ENCODE measurements around the gene SERGEF. TPM values are rescaled to one million over a fixed set of nuclear protein-coding genes. Genes with fewer than 3 reads are reported as not detected.

The SERGEF gene
- total RNA-seq, 1 experiment from 2014 or later, result 28.7 TPM

DNA sequence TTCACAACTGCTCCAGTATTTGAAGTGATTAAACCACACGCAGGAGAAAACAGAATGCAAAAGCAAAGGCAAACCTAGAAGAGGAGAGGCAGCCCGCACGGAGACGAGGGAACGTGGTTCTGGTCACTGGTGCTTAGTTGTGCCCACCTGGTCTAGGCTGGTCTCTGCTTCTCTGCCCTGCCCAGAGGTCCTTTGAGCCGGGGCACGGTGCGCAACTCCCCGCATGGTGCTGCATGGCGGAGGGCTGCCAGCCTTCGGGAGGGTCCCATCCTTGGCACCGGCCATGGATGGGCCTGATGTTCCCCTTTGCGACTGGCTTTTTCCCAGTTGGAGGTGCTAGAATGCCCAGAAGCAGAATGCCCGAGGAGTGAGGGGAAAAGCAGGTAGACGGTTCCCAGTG lies 232.2 kb downstream of the SERGEF start:
- no TSS peak for BruUV-seq (replicated peaks)

DNA sequence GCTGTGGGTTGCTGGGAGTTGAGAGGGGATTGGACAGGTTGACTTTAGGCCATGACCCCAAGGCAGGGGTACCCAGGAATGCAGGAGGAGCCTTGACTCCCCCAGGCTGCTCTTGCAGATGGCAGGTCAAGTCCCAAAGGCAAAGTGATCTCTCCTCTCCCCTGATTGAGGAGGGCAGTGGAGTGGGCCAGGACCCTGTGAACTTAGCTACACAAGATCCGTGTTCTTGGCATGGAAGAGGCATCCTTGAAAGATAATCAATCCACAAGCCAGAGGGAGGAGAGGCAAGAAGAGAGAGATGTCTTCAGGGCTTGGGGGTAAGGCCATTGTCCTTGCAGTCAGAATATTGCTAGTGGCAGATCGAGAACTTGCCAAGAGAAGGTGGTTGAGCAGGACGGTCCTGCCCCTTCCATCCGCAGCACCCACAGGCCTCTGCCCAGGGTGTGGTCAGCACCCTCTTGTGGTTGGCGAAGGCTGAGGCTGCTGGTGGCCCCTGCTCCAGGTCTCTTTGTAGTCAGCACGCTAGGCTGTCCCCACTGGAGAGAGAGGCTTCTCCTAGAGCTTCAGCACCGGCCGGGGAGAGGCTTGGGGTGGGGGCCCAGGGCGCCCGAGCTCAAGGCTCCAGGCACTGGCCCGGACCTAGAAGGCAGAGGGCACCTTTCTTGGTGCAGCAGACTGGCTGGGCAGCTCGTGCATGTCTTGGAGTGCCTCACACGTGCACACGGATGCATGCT lies 232.8 kb downstream of the SERGEF start:
- no TSS peak for BruUV-seq (replicated peaks)
- H3K27ac ChIP-seq, result no peak overlapping the region
- no peaks in the 10 kb centered on the region for H3F3A ChIP-seq (ENCODE audit: insufficient read depth, low read depth)
- ChIA-PET CTCF (no interaction called here), POLR2A (ENCODE audit: unreplicated experiment) (no interaction called here)
- TF ChIP-seq EZH2 (IDR thresholded peaks at IDR 0.05; ENCODE audit: low read depth), result no peak
- TF ChIP-seq, protein P1, sequence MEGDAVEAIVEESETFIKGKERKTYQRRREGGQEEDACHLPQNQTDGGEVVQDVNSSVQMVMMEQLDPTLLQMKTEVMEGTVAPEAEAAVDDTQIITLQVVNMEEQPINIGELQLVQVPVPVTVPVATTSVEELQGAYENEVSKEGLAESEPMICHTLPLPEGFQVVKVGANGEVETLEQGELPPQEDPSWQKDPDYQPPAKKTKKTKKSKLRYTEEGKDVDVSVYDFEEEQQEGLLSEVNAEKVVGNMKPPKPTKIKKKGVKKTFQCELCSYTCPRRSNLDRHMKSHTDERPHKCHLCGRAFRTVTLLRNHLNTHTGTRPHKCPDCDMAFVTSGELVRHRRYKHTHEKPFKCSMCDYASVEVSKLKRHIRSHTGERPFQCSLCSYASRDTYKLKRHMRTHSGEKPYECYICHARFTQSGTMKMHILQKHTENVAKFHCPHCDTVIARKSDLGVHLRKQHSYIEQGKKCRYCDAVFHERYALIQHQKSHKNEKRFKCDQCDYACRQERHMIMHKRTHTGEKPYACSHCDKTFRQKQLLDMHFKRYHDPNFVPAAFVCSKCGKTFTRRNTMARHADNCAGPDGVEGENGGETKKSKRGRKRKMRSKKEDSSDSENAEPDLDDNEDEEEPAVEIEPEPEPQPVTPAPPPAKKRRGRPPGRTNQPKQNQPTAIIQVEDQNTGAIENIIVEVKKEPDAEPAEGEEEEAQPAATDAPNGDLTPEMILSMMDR (conservative IDR thresholded peaks at IDR 0.05), result no peak
- H3K79me2 ChIP-seq (ENCODE audit: low read depth), result no peaks in the 10 kb centered on the region
- H3K9me2 ChIP-seq (ENCODE audit: insufficient read depth), result no peaks in the 10 kb centered on the region
- no peak overlapping the region for H3K4me2 ChIP-seq
- no peak overlapping the region for H2AFZ ChIP-seq
- no peaks in the 10 kb centered on the region for H3K9me3 ChIP-seq (ENCODE audit: insufficient read depth, low read depth)
- no peak for DNase-seq
- no peaks in the 10 kb centered on the region for H4K20me1 ChIP-seq (ENCODE audit: insufficient read depth)
- no peak overlapping the region for H3K4me3 ChIP-seq
- H3K27me3 ChIP-seq (ENCODE audit: insufficient read depth, low read depth), result 0 out of 2 replicates have a peak, but pooled peaks cover 11% of the 10 kb centered on the region
- intact Hi-C loops (cut with micrococcal nuclease; ENCODE audit: unreplicated experiment), result no loop called here
- H3K36me3 ChIP-seq (ENCODE audit: low read depth), result no peaks in the 10 kb centered on the region
- no peaks in the 10 kb centered on the region for H3K4me1 ChIP-seq (replicated peaks; ENCODE audit: insufficient read depth)

More for the DNA sequence above, 232.2 kb downstream of the SERGEF start:
- no peak overlapping the region for H3K27ac ChIP-seq
- CTCF ChIA-PET, result no interaction called here
- intact Hi-C loops (cut with micrococcal nuclease; ENCODE audit: unreplicated experiment), result no loop called here
- H3K9me3 ChIP-seq (ENCODE audit: insufficient read depth, low read depth), result no peaks in the 10 kb centered on the region
- H3K9me2 ChIP-seq (ENCODE audit: insufficient read depth), result no peaks in the 10 kb centered on the region
- H2AFZ ChIP-seq, result no peak overlapping the region
- H3F3A ChIP-seq (ENCODE audit: insufficient read depth, low read depth), result no peaks in the 10 kb centered on the region
- TF ChIP-seq, protein P1 (conservative IDR thresholded peaks at IDR 0.05), result no peak
- no peak for TF ChIP-seq EZH2 (IDR thresholded peaks at IDR 0.05; ENCODE audit: low read depth)
- H3K4me3 ChIP-seq, result no peak overlapping the region
- POLR2A ChIA-PET (ENCODE audit: unreplicated experiment), result no interaction called here
- H3K4me1 ChIP-seq (replicated peaks; ENCODE audit: insufficient read depth), result no peaks in the 10 kb centered on the region
- no peak for DNase-seq
- H3K36me3 ChIP-seq (ENCODE audit: low read depth), result no peaks in the 10 kb centered on the region
- no peaks in the 10 kb centered on the region for H3K79me2 ChIP-seq (ENCODE audit: low read depth)
- no peak overlapping the region for H3K4me2 ChIP-seq
- 0 out of 2 replicates have a peak, but pooled peaks cover 11% of the 10 kb centered on the region for H3K27me3 ChIP-seq (ENCODE audit: insufficient read depth, low read depth)
- H4K20me1 ChIP-seq (ENCODE audit: insufficient read depth), result no peaks in the 10 kb centered on the region

DNA sequence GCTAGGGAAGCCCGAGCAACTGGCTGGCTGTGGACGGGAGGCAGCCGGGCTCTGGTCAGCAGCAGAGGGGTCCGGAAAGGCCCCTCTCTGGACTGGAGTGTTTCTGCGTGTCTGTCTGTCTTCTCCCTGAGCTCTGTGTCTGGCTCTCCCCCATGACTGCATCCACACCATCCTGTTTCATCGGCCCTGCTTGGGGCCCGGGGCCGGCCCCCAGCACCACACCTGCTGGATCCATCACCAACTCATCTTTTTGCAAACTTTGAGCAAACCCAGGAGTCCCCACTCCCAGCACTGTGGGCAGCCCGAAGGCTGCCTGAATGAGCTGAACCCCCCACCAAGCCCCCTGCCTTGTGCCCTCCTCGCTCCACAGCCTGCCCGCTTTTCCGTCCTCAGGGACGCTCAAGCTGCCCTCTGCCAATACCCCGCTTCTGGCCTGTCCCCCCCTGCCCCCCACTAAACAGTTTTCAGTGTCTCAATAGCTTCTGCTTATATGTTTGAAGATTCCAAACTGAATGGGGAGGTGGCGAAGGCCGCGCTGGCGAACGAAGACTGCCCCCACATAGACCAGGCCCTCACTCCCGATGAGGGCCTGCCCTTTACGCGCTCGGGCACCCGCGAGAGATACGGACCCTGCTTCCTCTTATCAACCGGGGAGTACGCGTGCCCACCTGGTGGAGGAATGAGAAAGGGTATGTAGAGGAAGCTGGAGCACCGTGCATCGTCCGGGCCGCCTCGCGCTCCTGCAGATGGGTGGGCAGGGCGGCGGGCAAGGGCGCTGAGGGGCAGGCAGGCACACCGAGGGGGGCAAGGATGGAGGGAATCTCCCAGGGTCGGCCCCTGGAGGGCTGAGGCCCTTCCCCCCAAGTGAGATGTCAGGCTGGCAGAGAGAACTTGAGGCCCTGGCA lies 233.6 kb downstream of the SERGEF start:
- ChIA-PET POLR2A (ENCODE audit: unreplicated experiment) (no interaction called here), CTCF (no interaction called here)
- H3K4me1 ChIP-seq (replicated peaks; ENCODE audit: insufficient read depth), result no peaks in the 10 kb centered on the region
- H3K79me2 ChIP-seq (ENCODE audit: low read depth), result no peaks in the 10 kb centered on the region
- no peak overlapping the region for H2AFZ ChIP-seq
- no peaks in the 10 kb centered on the region for H3K36me3 ChIP-seq (ENCODE audit: low read depth)
- H3K27me3 ChIP-seq (ENCODE audit: insufficient read depth, low read depth), result peaks cover 15% of the 10 kb centered on the region; the same call in 1 of the 2 replicates
- no peaks in the 10 kb centered on the region for H3K9me3 ChIP-seq (ENCODE audit: insufficient read depth, low read depth)
- H3K9me2 ChIP-seq (ENCODE audit: insufficient read depth), result no peaks in the 10 kb centered on the region
- TF ChIP-seq, protein P1 (conservative IDR thresholded peaks at IDR 0.05), result no peak
- no peak for TF ChIP-seq EZH2 (IDR thresholded peaks at IDR 0.05; ENCODE audit: low read depth)
- DNase-seq, result no peak
- H3K27ac ChIP-seq, result no peak overlapping the region
- no peaks in the 10 kb centered on the region for H3F3A ChIP-seq (ENCODE audit: insufficient read depth, low read depth)
- no TSS peak for BruUV-seq (replicated peaks)
- H3K4me3 ChIP-seq, result no peak overlapping the region
- H4K20me1 ChIP-seq (ENCODE audit: insufficient read depth), result no peaks in the 10 kb centered on the region
- H3K4me2 ChIP-seq, result no peak overlapping the region
- intact Hi-C loops (cut with micrococcal nuclease; ENCODE audit: unreplicated experiment), result no loop called here

Data from PC-9 (cell line).